Measurements from ENCODE around the gene RESF1. TPM values are rescaled to one million over a fixed set of nuclear protein-coding genes. Genes with fewer than 3 reads are reported as not detected.

The RESF1 gene
- total RNA-seq, 1 experiment from 2014 or later: 172 TPM

DNA sequence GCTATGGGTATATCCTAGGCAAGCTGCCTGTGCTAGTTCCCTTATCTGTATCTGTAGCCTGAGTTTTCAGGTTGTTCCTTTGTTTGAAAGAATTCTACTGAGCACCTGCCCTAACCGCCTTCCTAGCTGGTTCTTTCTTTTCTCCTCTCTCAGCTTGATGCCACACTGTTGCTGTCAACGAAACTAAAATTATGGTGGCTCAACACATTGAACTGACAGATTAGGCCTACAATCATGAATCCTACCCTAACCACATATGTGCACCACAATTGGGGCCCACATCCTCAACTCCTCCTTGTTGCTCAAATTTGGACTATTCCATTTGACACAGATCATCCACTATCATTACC lies 36.2 kb upstream of the RESF1 start:
- Histone ChIP-seq H3K56ac (ENCODE audit: insufficient read length, low read depth, low read length) (no peak overlapping the region), H2AK5ac (ENCODE audit: insufficient read length, low read length) (no peak overlapping the region), H2BK120ac (ENCODE audit: low read depth, low read length, poor library complexity, severe bottlenecking) (no peak overlapping the region), H2BK5ac (ENCODE audit: insufficient read length, low read length) (no peak overlapping the region), H3K27ac (ENCODE audit: insufficient read length, low read depth, low read length) (no peak overlapping the region), H3K9me3 (ENCODE audit: control insufficient read depth, low read depth, low read length) (peaks cover 23% of the 10 kb centered on the region), H2BK15ac (ENCODE audit: low read depth, low read length) (no peak overlapping the region), H4K5ac (ENCODE audit: insufficient read length, low read depth, low read length) (no peak overlapping the region), H3K9ac (ENCODE audit: extremely low read depth, insufficient read length, low read length) (no peak overlapping the region), H3T11ph (ENCODE audit: low read length) (no peak overlapping the region), H3K79me2 (ENCODE audit: insufficient read depth, low read length) (no peaks in the 10 kb centered on the region), H2AFZ (ENCODE audit: low read length) (no peak overlapping the region), H4K8ac (replicated peaks; ENCODE audit: insufficient read length, low read depth, low read length) (no peak overlapping the region), H3K79me1 (ENCODE audit: insufficient read depth, low read depth, low read length, poor library complexity, severe bottlenecking) (no peaks in the 10 kb centered on the region), H3K4me1 (ENCODE audit: insufficient read depth, low read length) (no peaks in the 10 kb centered on the region), H3K4ac (ENCODE audit: low read depth, low read length) (no peak overlapping the region), H4K20me1 (ENCODE audit: control insufficient read depth, insufficient read depth, insufficient read length) (no peaks in the 10 kb centered on the region), H3K23ac (ENCODE audit: insufficient read length, low read depth, low read length) (no peak overlapping the region), H2BK12ac (ENCODE audit: insufficient read length, low read depth, low read length) (no peak overlapping the region), H4K91ac (ENCODE audit: insufficient read length, low read depth, low read length) (no peak overlapping the region), H3K18ac (ENCODE audit: insufficient read length, low read depth, low read length) (no peak overlapping the region), H3K27me3 (ENCODE audit: insufficient read depth, low read length) (no peaks in the 10 kb centered on the region), H3K23me2 (ENCODE audit: insufficient read length, low read depth, low read length, poor library complexity, severe bottlenecking) (no peaks in the 10 kb centered on the region), H3K4me2 (ENCODE audit: insufficient read depth, insufficient read length, low read length) (no peak overlapping the region), H2BK20ac (ENCODE audit: low read depth, low read length, poor library complexity, severe bottlenecking) (no peak overlapping the region), H3K14ac (ENCODE audit: insufficient read depth, low read length) (no peak overlapping the region)
- DNase-seq: no peak
- no peaks in the 10 kb centered on the region for H3K4me1 Mint-ChIP-seq
- WGBS (ENCODE audit: extremely low coverage, insufficient read length, low lambda C conversion rate): no CpG with 5 or more reads among the region's 2 CpGs
- H3K9me3 Mint-ChIP-seq: peaks cover 34 to 40% of the 10 kb centered on the region in 2 experiments
- no peak for TF ChIP-seq CTCF (conservative IDR thresholded peaks at IDR 0.05)
- no peaks in the 10 kb centered on the region for H3K27me3 Mint-ChIP-seq (ENCODE audit: low read depth)
- H3K36me3 Mint-ChIP-seq (ENCODE audit: insufficient read depth in 1 of 3, low read depth in 3 of 3): peaks cover 26 to 40% (median 26%) of the 10 kb centered on the region in 3 experiments
- no peak overlapping the region for H3K27ac Mint-ChIP-seq
- no peak overlapping the region for H3K4me3 Mint-ChIP-seq
